K562 (cell line): ENCODE results near the gene ADGRG1. TPM values are rescaled to one million over a fixed set of nuclear protein-coding genes. Genes with fewer than 3 reads are reported as not detected.

Experiments
- CAMTA2 ChIP-seq: fragments of 250-450 bp; sonication (Bioruptor Pico); conservative IDR thresholded peaks from 2 replicates; pipeline ENCODE4 v1.5.1; 2022
- CEBPG ChIP-seq, 3 experiments: fragments of 200-800 bp in 1 of 3; sonication (Bioruptor generic) in 1 of 3; sonication (generic) in 1 of 3; formaldehyde crosslinking in 1 of 3; IDR thresholded peaks in 2 of 3; conservative IDR thresholded peaks in 1 of 3; 2 replicates each; pipeline versions ENCODE4 v1.6.1 to v1.8.0; 2016 to 2022; ENCODE audit warnings: missing compliant biosample characterization in 2 of 3, missing genetic modification characterization in 2 of 3, mild to moderate bottlenecking in 1 of 3, missing genetic modification reagents in 1 of 3
- ETV6 ChIP-seq, 3 experiments: fragments of 150-350 bp in 1 of 3; sonication (generic) in 1 of 3; formaldehyde crosslinking in 1 of 3; IDR thresholded peaks; 2 replicates each; pipeline versions ENCODE4 v1.6.1 to v1.8.0; 2014 to 2022; ENCODE audit warnings: borderline replicate concordance in 2 of 3, low read depth in 2 of 3, antibody characterized with exemption in 1 of 3, low read length in 1 of 3, mild to moderate bottlenecking in 1 of 3, missing genetic modification reagents in 1 of 3
- GTF2F1 ChIP-seq: IDR thresholded peaks from 2 replicates; pipeline ENCODE4 v1.6.1; 2011; ENCODE audit warnings: low read depth, low read length, improper control_type of control experiment
- MBD2 ChIP-seq: sonication (generic); IDR thresholded peaks from 2 replicates; pipeline ENCODE4 v1.6.1; 2016; ENCODE audit warnings: low read depth, borderline replicate concordance
- MCM2 ChIP-seq: fragments of 450-650 bp; IDR thresholded peaks from 2 replicates; pipeline ENCODE4 v1.6.1; 2017; ENCODE audit warnings: low read depth, mild to moderate bottlenecking
- MCM5 ChIP-seq: fragments of 450-650 bp; IDR thresholded peaks from 2 replicates; pipeline ENCODE4 v1.6.1; 2016; ENCODE audit warnings: low read depth
- RBFOX2 ChIP-seq: fragments of 200-400 bp; formaldehyde crosslinking; IDR thresholded peaks from 2 replicates; pipeline ENCODE4 v1.6.1; 2017; ENCODE audit warnings: low read depth, mild to moderate bottlenecking, low read length, moderate library complexity
- RBM17 ChIP-seq: fragments of 200-400 bp; formaldehyde crosslinking; IDR thresholded peaks from 2 replicates; pipeline ENCODE4 v1.6.1; 2017; ENCODE audit warnings: low read depth, mild to moderate bottlenecking, low read length, borderline replicate concordance
- SP1 ChIP-seq: sonication (generic); formaldehyde crosslinking; IDR thresholded peaks from 2 replicates; pipeline ENCODE4 v1.8.1; 2022; ENCODE audit warnings: mild to moderate bottlenecking, missing genetic modification reagents
- SRSF1 ChIP-seq: fragments of 200-400 bp; formaldehyde crosslinking; IDR thresholded peaks from 2 replicates; pipeline ENCODE4 v1.6.1; 2017; ENCODE audit warnings: mild to moderate bottlenecking, low read depth, low read length, moderate library complexity
- U2AF2 ChIP-seq: fragments of 200-400 bp; formaldehyde crosslinking; optimal IDR thresholded peaks from 2 replicates; pipeline ENCODE3; 2017; ENCODE audit warnings: low read depth, mild to moderate bottlenecking, low read length
- XRCC5 ChIP-seq: fragments of 200-400 bp; formaldehyde crosslinking; IDR thresholded peaks from 2 replicates; pipeline ENCODE4 v1.6.1; 2017; ENCODE audit warnings: low read depth, mild to moderate bottlenecking, low read length
- ZNF263 ChIP-seq: sonication (generic); formaldehyde crosslinking; IDR thresholded peaks from 2 replicates; pipeline ENCODE4 v1.8.0; 2022; ENCODE audit warnings: mild to moderate bottlenecking, missing genetic modification reagents, borderline replicate concordance
- ZNF316 ChIP-seq: fragments of 450-650 bp; IDR thresholded peaks from 2 replicates; pipeline ENCODE4 v1.6.1; 2016
- ZNF699 ChIP-seq: fragments of 250-450 bp; sonication (Bioruptor Pico); IDR thresholded peaks from 2 replicates; pipeline ENCODE4 v1.8.0; 2021; ENCODE audit warnings: mild to moderate bottlenecking, moderate library complexity; ENCODE audit not compliant: insufficient replicate concordance
- polyA plus RNA-seq, 8 experiments: library from polyadenylated mRNA; depleted of rRNA in 4 of 8; stranded (reverse) in 5 of 8; unstranded in 3 of 8; fragments of >200 nt; fragmentation: Nextera tagmentation in 2 of 8; fragmentation: Illumina TruSeq in 1 of 8; extraction: Ambion mirVana in 2 of 8; extraction: Trizol in 1 of 8; gene quantifications; 2 replicates each; pipeline versions ENCODE4 v1.2.1 to v1.2.3, GENCODE V29; 2011 to 2014; ENCODE audit warnings: inconsistent platforms in 1 of 8, missing spikeins in 1 of 8
- total RNA-seq, 7 experiments: library from RNA; depleted of rRNA in 6 of 7; stranded (reverse); fragments of >200 nt in 6 of 7; fragmentation: Illumina TruSeq in 2 of 7; extraction: Trizol in 2 of 7; gene quantifications; 2 replicates each; pipeline versions ENCODE4 v1.2.1 to v1.2.3, GENCODE V29; 2011 to 2021; ENCODE audit warnings: low replicate concordance in 1 of 7
- TF ChIP-seq, protein P1 (sequence below): IDR thresholded peaks from 2 replicates; pipeline ENCODE4 v1.6.1; 2011; ENCODE audit warnings: borderline replicate concordance, low read depth, mild to moderate bottlenecking, moderate library complexity, low read length; ENCODE audit not compliant: insufficient read depth, poor library complexity, severe bottlenecking
- TF ChIP-seq, protein P2 (sequence below), 3 experiments: fragments of 200-800 bp in 1 of 3; fragments of 250-450 bp in 1 of 3; fragments of 450-650 bp in 1 of 3; sonication (Bioruptor Pico) in 1 of 3; sonication (Bioruptor generic) in 1 of 3; formaldehyde crosslinking in 1 of 3; IDR thresholded peaks; 2 replicates each; pipeline versions ENCODE4 v1.6.1 to v1.8.0; 2016 to 2022; ENCODE audit warnings: mild to moderate bottlenecking in 2 of 3, missing genetic modification characterization in 2 of 3, missing compliant biosample characterization in 1 of 3, moderate library complexity in 1 of 3
- TF ChIP-seq, protein P3 (sequence below): fragments of 250-450 bp; sonication (Bioruptor Pico); IDR thresholded peaks from 2 replicates; pipeline ENCODE4 v1.9.0; 2021; ENCODE audit warnings: mild to moderate bottlenecking

ADGRG1 gene
- total and polyA plus RNA-seq, 9 of the 15 experiments (the other 6 are each of a cell fraction or from before 2014, with no cell fraction given): 0.04 to 0.31 (median 0.16) TPM; not detected in 6

DNA sequence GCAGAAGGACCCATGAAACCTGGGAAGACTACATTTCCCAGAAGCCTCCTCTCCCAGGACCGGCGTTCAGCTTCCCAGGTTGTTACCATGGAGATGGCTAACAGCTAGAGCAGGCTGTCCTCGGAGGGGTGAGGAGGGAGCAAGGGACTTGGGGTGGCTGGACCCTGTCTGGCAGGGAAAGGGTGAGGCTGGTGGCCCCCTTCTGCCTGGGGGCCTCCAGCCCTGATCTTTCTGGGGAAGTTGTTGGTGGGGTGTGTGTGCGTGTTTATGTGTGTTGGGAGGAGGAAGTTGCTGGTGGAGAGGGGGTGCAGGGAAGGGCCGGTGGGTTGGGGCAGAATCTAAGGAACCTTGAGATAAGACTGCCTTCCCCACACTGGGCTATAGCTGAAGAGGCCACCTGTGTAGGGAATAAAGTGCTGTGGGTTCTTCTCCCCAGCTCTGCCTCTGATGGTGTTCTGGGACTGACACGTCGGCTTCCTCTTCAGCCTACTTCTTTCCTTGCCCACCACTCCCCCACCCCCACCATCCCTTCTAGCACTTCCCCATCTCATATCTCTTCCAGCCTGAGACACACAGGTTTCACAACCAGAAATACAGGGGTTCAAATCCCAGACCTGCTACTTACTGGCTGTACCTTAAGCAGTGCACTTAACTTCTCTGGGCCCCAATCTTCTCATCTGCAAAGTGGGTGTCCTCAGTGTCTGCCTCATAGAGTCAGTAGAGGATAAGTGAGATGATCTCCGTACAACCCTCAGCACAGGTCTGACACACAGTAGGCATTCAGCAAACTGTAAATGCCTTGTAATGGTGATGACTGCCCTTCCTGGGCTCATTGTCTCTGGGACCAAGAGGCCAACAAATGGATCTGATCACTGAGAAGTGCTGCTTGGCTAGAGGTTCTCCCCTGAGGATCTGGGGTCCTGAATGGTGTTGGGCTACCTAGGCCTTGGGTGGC, 66.6 kb downstream of the ADGRG1 start, which contains the start of gene DRC7 (continued):
- TF ChIP-seq ZNF699 (CRISPR knock-in tag): no peak
- no peak for TF ChIP-seq MBD2
- TF ChIP-seq, protein P1, sequence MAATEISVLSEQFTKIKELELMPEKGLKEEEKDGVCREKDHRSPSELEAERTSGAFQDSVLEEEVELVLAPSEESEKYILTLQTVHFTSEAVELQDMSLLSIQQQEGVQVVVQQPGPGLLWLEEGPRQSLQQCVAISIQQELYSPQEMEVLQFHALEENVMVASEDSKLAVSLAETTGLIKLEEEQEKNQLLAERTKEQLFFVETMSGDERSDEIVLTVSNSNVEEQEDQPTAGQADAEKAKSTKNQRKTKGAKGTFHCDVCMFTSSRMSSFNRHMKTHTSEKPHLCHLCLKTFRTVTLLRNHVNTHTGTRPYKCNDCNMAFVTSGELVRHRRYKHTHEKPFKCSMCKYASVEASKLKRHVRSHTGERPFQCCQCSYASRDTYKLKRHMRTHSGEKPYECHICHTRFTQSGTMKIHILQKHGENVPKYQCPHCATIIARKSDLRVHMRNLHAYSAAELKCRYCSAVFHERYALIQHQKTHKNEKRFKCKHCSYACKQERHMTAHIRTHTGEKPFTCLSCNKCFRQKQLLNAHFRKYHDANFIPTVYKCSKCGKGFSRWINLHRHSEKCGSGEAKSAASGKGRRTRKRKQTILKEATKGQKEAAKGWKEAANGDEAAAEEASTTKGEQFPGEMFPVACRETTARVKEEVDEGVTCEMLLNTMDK: no peak
- no peak for TF ChIP-seq SP1 (CRISPR knock-in tag)
- TF ChIP-seq MCM2: no peak
- no peak for TF ChIP-seq RBM17
- TF ChIP-seq GTF2F1: no peak
- no peak for TF ChIP-seq ZNF316
- no peak for TF ChIP-seq U2AF2
- TF ChIP-seq ZNF263: no peak
- TF ChIP-seq MCM5: no peak
- no peak for TF ChIP-seq SRSF1
- no peak for TF ChIP-seq CAMTA2 (CRISPR knock-in tag)
- TF ChIP-seq ETV6 (IDR thresholded peaks at IDR 0.05; ENCODE audit: borderline replicate concordance in 1 of 2, low read depth in 2 of 2, low read length in 1 of 2): no peak
- TF ChIP-seq ETV6 (CRISPR knock-in tag; IDR thresholded peaks at IDR 0.05; ENCODE audit: borderline replicate concordance): no peak
- TF ChIP-seq, protein P2, sequence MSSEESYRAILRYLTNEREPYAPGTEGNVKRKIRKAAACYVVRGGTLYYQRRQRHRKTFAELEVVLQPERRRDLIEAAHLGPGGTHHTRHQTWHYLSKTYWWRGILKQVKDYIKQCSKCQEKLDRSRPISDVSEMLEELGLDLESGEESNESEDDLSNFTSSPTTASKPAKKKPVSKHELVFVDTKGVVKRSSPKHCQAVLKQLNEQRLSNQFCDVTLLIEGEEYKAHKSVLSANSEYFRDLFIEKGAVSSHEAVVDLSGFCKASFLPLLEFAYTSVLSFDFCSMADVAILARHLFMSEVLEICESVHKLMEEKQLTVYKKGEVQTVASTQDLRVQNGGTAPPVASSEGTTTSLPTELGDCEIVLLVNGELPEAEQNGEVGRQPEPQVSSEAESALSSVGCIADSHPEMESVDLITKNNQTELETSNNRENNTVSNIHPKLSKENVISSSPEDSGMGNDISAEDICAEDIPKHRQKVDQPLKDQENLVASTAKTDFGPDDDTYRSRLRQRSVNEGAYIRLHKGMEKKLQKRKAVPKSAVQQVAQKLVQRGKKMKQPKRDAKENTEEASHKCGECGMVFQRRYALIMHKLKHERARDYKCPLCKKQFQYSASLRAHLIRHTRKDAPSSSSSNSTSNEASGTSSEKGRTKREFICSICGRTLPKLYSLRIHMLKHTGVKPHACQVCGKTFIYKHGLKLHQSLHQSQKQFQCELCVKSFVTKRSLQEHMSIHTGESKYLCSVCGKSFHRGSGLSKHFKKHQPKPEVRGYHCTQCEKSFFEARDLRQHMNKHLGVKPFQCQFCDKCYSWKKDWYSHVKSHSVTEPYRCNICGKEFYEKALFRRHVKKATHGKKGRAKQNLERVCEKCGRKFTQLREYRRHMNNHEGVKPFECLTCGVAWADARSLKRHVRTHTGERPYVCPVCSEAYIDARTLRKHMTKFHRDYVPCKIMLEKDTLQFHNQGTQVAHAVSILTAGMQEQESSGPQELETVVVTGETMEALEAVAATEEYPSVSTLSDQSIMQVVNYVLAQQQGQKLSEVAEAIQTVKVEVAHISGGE (CRISPR knock-in tag; IDR thresholded peaks at IDR 0.05): no peak; a peak in 1 of 6 replicates
- TF ChIP-seq RBFOX2: no peak
- no peak for TF ChIP-seq XRCC5
- TF ChIP-seq CEBPG (CRISPR knock-in tag; IDR thresholded peaks at IDR 0.05): no peak
- no peak for TF ChIP-seq CEBPG (tag; conservative IDR thresholded peaks at IDR 0.05 in 1 of 2, IDR thresholded peaks at IDR 0.05 in 1 of 2)
- TF ChIP-seq, protein P3, sequence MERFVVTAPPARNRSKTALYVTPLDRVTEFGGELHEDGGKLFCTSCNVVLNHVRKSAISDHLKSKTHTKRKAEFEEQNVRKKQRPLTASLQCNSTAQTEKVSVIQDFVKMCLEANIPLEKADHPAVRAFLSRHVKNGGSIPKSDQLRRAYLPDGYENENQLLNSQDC (CRISPR knock-in tag): no peak
